ENCODE results near the gene S100A5. TPM values are rescaled to one million over a fixed set of nuclear protein-coding genes. Genes with fewer than 3 reads are reported as not detected.
A peak's percentile ranks its signal among the peaks of the same experiment; 100 is the strongest.

S100A5 gene
- total and polyA plus RNA-seq, 2 of the 8 experiments (the other 6 are each of a cell fraction or from before 2014, with no cell fraction given) = not detected

DNA sequence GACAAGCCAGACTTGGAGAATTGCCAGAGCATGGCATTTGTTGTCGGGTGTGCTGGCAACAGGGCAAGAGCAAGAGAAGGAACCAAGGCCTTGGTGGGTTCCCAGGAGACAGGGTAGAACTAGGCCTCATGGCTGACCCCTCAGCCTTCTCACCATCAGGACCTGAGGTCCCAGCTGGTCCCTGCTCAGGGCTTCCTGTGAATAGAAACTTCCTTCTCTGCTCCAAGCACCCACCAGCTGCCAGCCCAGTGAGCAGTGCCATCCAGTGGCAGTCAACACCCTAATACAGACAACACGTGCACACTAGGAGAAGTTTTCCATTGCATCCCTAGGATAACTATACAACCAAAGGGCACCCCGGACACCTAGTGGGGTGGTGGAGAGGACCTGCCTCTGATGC lies 27.7 kb downstream of the S100A5 start:
- no peak overlapping the region for H2BK12ac ChIP-seq (ENCODE audit: low read depth, low read length)
- no peak overlapping the region for H2BK5ac ChIP-seq (ENCODE audit: low read depth, low read length)
- no peaks in the 10 kb centered on the region for H3K9me3 ChIP-seq (ENCODE audit: insufficient read depth in 2 of 2, low read depth in 1 of 2, low read length in 1 of 2)
- no peak overlapping the region for H3K4ac ChIP-seq (replicated peaks; ENCODE audit: insufficient read length, low read depth, low read length)
- H3K27ac ChIP-seq (ENCODE audit: low read depth, low read length) = no peak overlapping the region
- no peaks in the 10 kb centered on the region for H4K20me1 ChIP-seq (replicated peaks in 1 of 2; ENCODE audit: control insufficient read depth in 1 of 2, insufficient read depth in 2 of 2, low read length in 2 of 2)
- no peak overlapping the region for H3K9ac ChIP-seq (replicated peaks in 1 of 4; ENCODE audit: extremely low read depth in 1 of 4, low read depth in 3 of 4, low read length in 3 of 4)
- no peak overlapping the region for H2AFZ ChIP-seq (ENCODE audit: low read length)
- DNase-seq (ENCODE audit: low read depth in 1 of 2, low spot score in 2 of 2) (no peak), FAIRE-seq (no peak)
- H3K79me2 ChIP-seq (ENCODE audit: control insufficient read depth in 1 of 2, insufficient read depth in 2 of 2, low read length in 2 of 2) = no peaks in the 10 kb centered on the region
- POLR2A ChIA-PET (ENCODE audit: partially characterized antibody) = no interaction called here
- no peak overlapping the region for H2BK15ac ChIP-seq (ENCODE audit: low read length)
- CTCF ChIA-PET (ENCODE audit: partially characterized antibody) = interaction anchor here (0.6 to 4.6 kb wide), 5 partner anchors 7 to 114 kb away, joined by 3 to 28 read pairs (median 10); partner anchors contain the start of gene S100A13
- no peaks in the 10 kb centered on the region for H3K36me3 ChIP-seq (ENCODE audit: control insufficient read depth in 2 of 4, insufficient read depth in 4 of 4, low read length in 3 of 4)
- TF ChIP-seq SP1 (IDR thresholded peaks at IDR 0.05; ENCODE audit: low read depth, low read length) (no peak), GABPA (IDR thresholded peaks at IDR 0.05; ENCODE audit: borderline replicate concordance, insufficient read depth, low read length) (no peak), KDM1A (IDR thresholded peaks at IDR 0.05; ENCODE audit: borderline replicate concordance, low read length) (no peak), RAD21 (IDR thresholded peaks at IDR 0.05 in 1 of 2, conservative IDR thresholded peaks at IDR 0.05 in 1 of 2; ENCODE audit: low read depth in 2 of 2, low read length in 2 of 2) (0 out of 4 replicates have a peak, but pooled peaks of 1 of the 2 experiments have one; percentile 5), NANOG (IDR thresholded peaks at IDR 0.05; ENCODE audit: insufficient read depth, low read depth, low read length, poor library complexity, severe bottlenecking) (no peak), SIN3A (conservative IDR thresholded peaks at IDR 0.05 in 1 of 2, IDR thresholded peaks at IDR 0.05 in 1 of 2; ENCODE audit: low read depth in 1 of 2, low read length in 2 of 2) (no peak), ASH2L (IDR thresholded peaks at IDR 0.05; ENCODE audit: low read length) (no peak), CHD1 (IDR thresholded peaks at IDR 0.05; ENCODE audit: low read depth, low read length) (no peak), KDM4A (IDR thresholded peaks at IDR 0.05; ENCODE audit: low read depth, low read length, severe bottlenecking) (no peak)
- H3K56ac ChIP-seq (replicated peaks; ENCODE audit: insufficient read length, low read depth, low read length) = no peak overlapping the region
- H3K27me3 ChIP-seq (replicated peaks in 1 of 4; ENCODE audit: control insufficient read depth in 3 of 4, extremely low read depth in 1 of 4, insufficient read depth in 3 of 4, low read length in 3 of 4) = peaks cover 0 to 8% (median 4%) of the 10 kb centered on the region in 4 experiments; a peak in 4 of 7 replicates
- H3K23me2 ChIP-seq (ENCODE audit: low read depth, low read length) = no peaks in the 10 kb centered on the region
- no peaks in the 10 kb centered on the region for H3K79me1 ChIP-seq (ENCODE audit: low read depth, low read length)
- no peak overlapping the region for H3K18ac ChIP-seq (ENCODE audit: extremely low read depth, low read length)
- no peak overlapping the region for H2BK120ac ChIP-seq (replicated peaks; ENCODE audit: low read depth, low read length)
- no peak overlapping the region; the same call in 1 of the 2 replicates for H2AK5ac ChIP-seq (ENCODE audit: low read depth, low read length)
- no peak overlapping the region for H4K5ac ChIP-seq (ENCODE audit: insufficient read length, low read depth, low read length)
- WGBS, 2 experiments (ENCODE audit: extremely low coverage in 1 of 2, insufficient coverage in 1 of 2, insufficient read length in 1 of 2, insufficient replicate concordance in 2 of 2, low coverage in 1 of 2, low lambda C conversion rate in 2 of 2, missing lambda C conversion rate in 1 of 2) = 64% methylated on average over 3 of the region's 3 CpGs; no CpG with 5 or more reads in 1 of the 2 experiments
- H2BK20ac ChIP-seq (ENCODE audit: low read length) = no peak overlapping the region
- no peak overlapping the region for H4K8ac ChIP-seq (ENCODE audit: extremely low read depth, insufficient read depth, low read length)
- H3K4me2 ChIP-seq (ENCODE audit: insufficient read depth in 1 of 2, low read depth in 2 of 2, low read length in 2 of 2) = no peak overlapping the region
- no peak overlapping the region for H4K91ac ChIP-seq (replicated peaks; ENCODE audit: insufficient read length, low read length)
- H3K23ac ChIP-seq (ENCODE audit: insufficient read length) = no peak overlapping the region
- H3K4me1 ChIP-seq (replicated peaks in 1 of 4; ENCODE audit: control insufficient read depth in 3 of 4, insufficient read depth in 4 of 4, low read length in 3 of 4) = peaks cover 0 to 3% (median 0%) of the 10 kb centered on the region in 4 experiments; a peak in 1 of 7 replicates
- no peak overlapping the region for H3K14ac ChIP-seq (ENCODE audit: insufficient read length)
- H3K4me3 ChIP-seq (ENCODE audit: extremely low read depth in 1 of 4, insufficient read depth in 2 of 4, low read depth in 3 of 4, low read length in 4 of 4) = no peak overlapping the region

All from H1 (cell line).